DOHH2 (cell line): ENCODE results near the gene ME3.
"Not testable (repeated sequence)": the region's sequence is repeated elsewhere in the genome, so short reads cannot be mapped to it uniquely, and the experiment has no call there.

Experiments
- H3F3A ChIP-seq: fragments of 200-600 bp; sonication (generic), shearing (Covaris generic); 2 replicates; pipeline ENCODE4 v1.6.0; 2016; ENCODE audit warnings: antibody characterized with exemption, mild to moderate bottlenecking; ENCODE audit not compliant: control insufficient read depth, insufficient read depth
- H3K27ac ChIP-seq: fragments of 200-600 bp; sonication (generic); 2 replicates; pipeline ENCODE4 v1.5.1; 2014; ENCODE audit warnings: low read depth, mild to moderate bottlenecking, low read length, moderate library complexity
- H3K27me3 ChIP-seq: fragments of 200-600 bp; sonication (generic); 2 replicates; pipeline ENCODE4 v1.6.1; 2014; ENCODE audit warnings: mild to moderate bottlenecking, low read length, mixed read lengths; ENCODE audit not compliant: control insufficient read depth
- H3K36me3 ChIP-seq: fragments of 200-600 bp; sonication (generic); 2 replicates; pipeline ENCODE4 v1.6.1; 2014; ENCODE audit warnings: mild to moderate bottlenecking, low read length, moderate library complexity, mixed read lengths; ENCODE audit not compliant: control insufficient read depth
- H3K4me1 ChIP-seq: fragments of 200-600 bp; sonication (generic); 2 replicates; pipeline ENCODE4 v1.6.1; 2014; ENCODE audit warnings: mild to moderate bottlenecking, low read length, mixed read lengths; ENCODE audit not compliant: control insufficient read depth
- H3K4me2 ChIP-seq: fragments of 200-600 bp; sonication (generic); 2 replicates; pipeline ENCODE4 v1.6.0; 2014; ENCODE audit warnings: mild to moderate bottlenecking, low read length, moderate library complexity
- H3K4me3 ChIP-seq: fragments of 200-600 bp; sonication (generic); 2 replicates; pipeline ENCODE4 v1.5.1; 2014; ENCODE audit warnings: mild to moderate bottlenecking, low read length, mixed read lengths
- H3K79me2 ChIP-seq: fragments of 200-600 bp; sonication (generic); 2 replicates; pipeline ENCODE4 v1.6.1; 2014; ENCODE audit warnings: mild to moderate bottlenecking, low read length, mixed read lengths; ENCODE audit not compliant: control insufficient read depth
- H3K9me2 ChIP-seq: fragments of 200-600 bp; sonication (generic); replicated peaks from 2 replicates; pipeline ENCODE4 v1.6.1; 2014; ENCODE audit warnings: mild to moderate bottlenecking, low read length, mixed read lengths; ENCODE audit not compliant: control insufficient read depth
- H3K9me3 ChIP-seq: fragments of 200-600 bp; sonication (generic); 2 replicates; pipeline ENCODE4 v1.6.1; 2014; ENCODE audit warnings: antibody characterized with exemption, low read length, mixed read lengths; ENCODE audit not compliant: control insufficient read depth, insufficient read depth
- H4K20me1 ChIP-seq: fragments of 200-600 bp; sonication (generic); 2 replicates; pipeline ENCODE4 v1.6.0; 2014; ENCODE audit warnings: low read depth, mild to moderate bottlenecking, antibody characterized with exemption, low read length, moderate library complexity; ENCODE audit not compliant: control insufficient read depth, insufficient read depth
- CTCF ChIP-seq: fragments of 200-600 bp; sonication (generic); IDR thresholded peaks from one replicate; pipeline ENCODE4 v1.5.1; 2014; ENCODE audit warnings: antibody characterized with exemption, mild to moderate bottlenecking, low read depth, low read length; ENCODE audit not compliant: poor library complexity, severe bottlenecking
- EZH2phosphoT487 ChIP-seq: fragments of 200-600 bp; sonication (generic); IDR thresholded peaks from 2 replicates; pipeline ENCODE4 v1.6.1; 2017; ENCODE audit warnings: borderline replicate concordance, mild to moderate bottlenecking, antibody characterized with exemption, low read length, moderate library complexity, mixed read lengths

Gene ME3

GRCh38 chr11:86421946-86422345 is 250.5 kb downstream of the ME3 start:
- no peaks in the 10 kb centered on the region for H3K79me2 ChIP-seq
- TF ChIP-seq EZH2phosphoT487 = no peak
- H3K36me3 ChIP-seq = no peaks in the 10 kb centered on the region
- H3K27ac ChIP-seq = no peak overlapping the region
- no peaks in the 10 kb centered on the region for H3K4me1 ChIP-seq
- no peak overlapping the region for H3K4me3 ChIP-seq
- H3K9me3 ChIP-seq = no peaks in the 10 kb centered on the region
- H3K9me2 ChIP-seq = no peaks in the 10 kb centered on the region
- no peaks in the 10 kb centered on the region for H3K27me3 ChIP-seq
- H3F3A ChIP-seq = no peaks in the 10 kb centered on the region
- no peak overlapping the region for H3K4me2 ChIP-seq
- H4K20me1 ChIP-seq = no peaks in the 10 kb centered on the region

GRCh38 chr11:86418917-86419316 is 253.5 kb downstream of the ME3 start:
- H3K4me1 ChIP-seq = no peaks in the 10 kb centered on the region
- no peaks in the 10 kb centered on the region for H3K79me2 ChIP-seq
- H3F3A ChIP-seq = no peaks in the 10 kb centered on the region
- no peak for TF ChIP-seq EZH2phosphoT487
- no peaks in the 10 kb centered on the region for H3K9me3 ChIP-seq
- H3K4me3 ChIP-seq = no peak overlapping the region
- no peaks in the 10 kb centered on the region for H3K36me3 ChIP-seq
- H3K4me2 ChIP-seq = no peak overlapping the region
- no peaks in the 10 kb centered on the region for H4K20me1 ChIP-seq
- H3K27me3 ChIP-seq = no peaks in the 10 kb centered on the region; the same call in 1 of the 2 replicates
- H3K27ac ChIP-seq = no peak overlapping the region
- H3K9me2 ChIP-seq = no peaks in the 10 kb centered on the region

- no peak overlapping the region for H3K4me3 ChIP-seq
- TF ChIP-seq CTCF (no peak), EZH2phosphoT487 (no peak)
- H3K4me2 ChIP-seq = no peak overlapping the region
- H3F3A ChIP-seq = no peaks in the 10 kb centered on the region
- no peaks in the 10 kb centered on the region for H3K4me1 ChIP-seq
- no peaks in the 10 kb centered on the region for H3K36me3 ChIP-seq
- H3K9me3 ChIP-seq = no peaks in the 10 kb centered on the region
- no peaks in the 10 kb centered on the region for H3K79me2 ChIP-seq
- H3K27ac ChIP-seq = no peak overlapping the region
- H4K20me1 ChIP-seq = no peaks in the 10 kb centered on the region
- H3K9me2 ChIP-seq = no peaks in the 10 kb centered on the region
- no peaks in the 10 kb centered on the region; the same call in 1 of the 2 replicates for H3K27me3 ChIP-seq
Measured at GRCh38 chr11:86418513-86418912, 253.9 kb downstream of the ME3 start.

GRCh38 chr11:86418106-86418505 is 254.3 kb downstream of the ME3 start:
- Histone ChIP-seq H3K4me2 (no peak overlapping the region), H3F3A (no peaks in the 10 kb centered on the region), H3K4me3 (no peak overlapping the region), H3K36me3 (no peaks in the 10 kb centered on the region), H3K27me3 (no peaks in the 10 kb centered on the region; the same call in 1 of the 2 replicates), H3K9me3 (no peaks in the 10 kb centered on the region), H3K79me2 (no peaks in the 10 kb centered on the region), H3K27ac (no peak overlapping the region), H3K4me1 (no peaks in the 10 kb centered on the region), H4K20me1 (no peaks in the 10 kb centered on the region), H3K9me2 (no peaks in the 10 kb centered on the region)
- TF ChIP-seq EZH2phosphoT487 (no peak), CTCF (no peak)

- H3K9me3 ChIP-seq, H3K9me2 ChIP-seq, H3K4me1 ChIP-seq, H3K27ac ChIP-seq, H3K4me3 ChIP-seq, H3K79me2 ChIP-seq, H4K20me1 ChIP-seq, H3K4me2 ChIP-seq, H3K36me3 ChIP-seq, H3F3A ChIP-seq, H3K27me3 ChIP-seq: not testable (repeated sequence)
Measured at GRCh38 chr11:86416951-86417350, 255.5 kb downstream of the ME3 start.
